DMS153 treated with DMSO at 0.1 percent for 48 hours (cell line): ENCODE results near the gene YTHDC2.

Experiments used
- DNase-seq: peaks from one replicate; lab custom pipeline; 2025; ENCODE audit not compliant: unreplicated experiment; lab: John Stamatoyannopoulos, UW

The YTHDC2 gene

GRCh38 chr5:113519412-113519811 lies 5.9 kb downstream of the YTHDC2 start:
- no peak for DNase-seq

GRCh38 chr5:113520429-113520828 lies 6.9 kb downstream of the YTHDC2 start:
- DNase-seq: no peak

- DNase-seq: no peak
Measured at GRCh38 chr5:113520899-113521298, 7.4 kb downstream of the YTHDC2 start.

DNA sequence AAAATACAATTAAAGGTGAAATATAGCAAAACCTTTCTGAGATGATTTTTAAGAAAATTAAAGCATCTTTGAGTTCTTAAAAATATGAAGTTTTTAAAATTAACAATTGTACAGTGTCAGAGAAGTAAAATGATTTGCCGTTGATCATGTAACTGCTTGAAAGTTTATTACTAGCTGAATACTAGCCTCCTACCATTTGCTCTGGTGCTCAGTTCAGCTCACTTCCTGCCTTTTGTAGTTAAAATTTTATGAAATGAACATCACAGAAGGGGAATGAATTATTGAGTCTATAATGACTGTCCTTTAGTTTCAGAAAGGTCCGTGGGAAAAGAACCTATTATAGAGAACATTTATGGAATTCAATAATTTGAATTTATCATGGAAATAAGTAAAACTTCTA lies 9.7 kb downstream of the YTHDC2 start:
- no peak for DNase-seq

GRCh38 chr5:113524927-113525326 lies 11.4 kb downstream of the YTHDC2 start:
- DNase-seq: no peak

GRCh38 chr5:113526421-113526820 lies 12.9 kb downstream of the YTHDC2 start:
- no peak for DNase-seq

DNA sequence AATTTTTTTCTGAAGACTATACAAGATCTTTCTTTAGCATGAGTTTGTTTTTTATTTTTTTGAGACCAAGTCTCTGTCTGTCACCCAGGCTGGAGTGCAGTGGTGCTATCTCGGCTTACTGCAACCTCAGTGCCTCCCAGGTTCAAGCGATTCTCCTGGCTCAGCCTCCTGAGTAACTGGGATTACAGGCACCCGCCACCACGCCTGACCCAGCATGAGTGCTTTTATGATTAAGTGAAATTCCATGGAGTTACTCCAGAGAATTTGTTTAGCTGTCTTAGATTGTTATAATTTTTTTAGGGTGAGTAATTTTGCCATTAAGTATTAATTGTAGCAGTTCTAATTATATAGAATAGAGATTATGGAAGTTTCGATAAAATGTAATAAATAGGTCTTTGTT lies 14.3 kb downstream of the YTHDC2 start:
- no peak for DNase-seq

DNA sequence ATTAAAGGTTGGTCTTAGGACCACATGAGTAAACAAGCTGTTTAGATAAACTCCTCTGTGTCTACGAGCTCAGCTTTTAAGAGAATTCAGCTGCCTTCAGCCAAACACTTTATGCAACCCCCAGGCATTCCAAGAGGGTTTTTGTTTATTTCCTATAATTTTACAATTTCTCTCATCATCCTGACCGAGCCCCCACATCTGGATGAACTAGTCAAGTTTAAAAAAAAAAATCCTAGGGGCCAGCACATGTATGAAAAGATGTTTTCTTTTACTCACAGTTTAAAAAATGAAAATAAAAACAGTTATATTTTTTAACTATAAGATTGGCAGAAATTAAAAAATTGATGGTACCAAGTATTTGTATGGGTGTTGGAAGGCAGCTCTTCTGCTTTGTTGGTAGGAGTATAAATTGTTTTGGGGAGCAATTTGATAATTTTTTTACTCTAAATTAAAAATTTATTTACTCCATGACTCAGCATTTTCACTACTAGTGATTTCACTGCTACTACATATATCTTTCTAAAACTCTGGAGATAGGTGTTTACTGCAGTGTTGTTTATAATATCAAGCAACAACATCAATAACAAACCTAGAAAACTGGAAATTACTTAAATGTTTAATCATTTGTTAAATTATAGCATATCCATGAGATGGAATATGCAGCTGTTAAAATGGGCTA lies 18.1 kb downstream of the YTHDC2 start:
- DNase-seq: no peak

DNA sequence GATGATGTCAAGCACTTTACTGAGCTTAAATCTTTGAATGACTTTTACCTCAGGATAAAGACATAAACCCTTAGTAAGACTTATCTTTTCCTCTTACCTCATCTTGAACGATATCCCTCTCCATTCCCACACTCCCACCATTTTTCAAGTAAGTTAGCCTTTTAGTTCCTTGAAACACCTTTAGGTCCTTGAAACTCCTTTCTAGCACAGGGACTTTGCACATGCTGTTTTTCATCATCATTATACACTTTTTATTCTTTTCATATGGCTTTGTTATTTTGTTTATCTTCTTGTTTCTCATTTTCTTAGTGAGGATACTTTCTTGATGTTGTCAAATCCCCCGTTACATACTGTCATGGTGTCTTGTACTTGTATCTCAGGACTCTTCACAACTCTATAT lies 24.8 kb downstream of the YTHDC2 start:
- no peak for DNase-seq

- no peak for DNase-seq
Measured at GRCh38 chr5:113546703-113547183, 33.2 kb downstream of the YTHDC2 start.

DNA sequence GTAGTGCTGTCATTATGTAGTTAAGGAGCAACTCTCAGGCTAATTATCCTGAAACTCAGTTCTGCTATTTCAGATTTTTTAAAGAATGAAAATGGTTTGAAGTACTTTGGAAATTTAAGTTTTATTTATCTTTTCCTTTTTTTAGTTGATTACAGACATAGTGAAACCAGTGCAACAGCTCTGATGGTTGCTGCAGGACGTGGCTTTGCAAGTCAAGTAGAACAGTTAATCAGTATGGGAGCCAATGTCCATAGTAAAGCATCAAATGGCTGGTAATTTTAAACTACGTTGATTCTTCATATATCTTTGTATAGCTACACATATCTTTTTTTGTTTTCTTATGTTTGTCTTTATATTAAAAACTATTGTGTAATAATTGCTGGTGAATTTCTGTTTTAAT lies 34.9 kb downstream of the YTHDC2 start:
- DNase-seq: no peak

GRCh38 chr5:113552137-113552536 lies 38.6 kb downstream of the YTHDC2 start:
- no peak for DNase-seq

- DNase-seq: no peak
Measured at GRCh38 chr5:113552620-113553019, 39.1 kb downstream of the YTHDC2 start.

DNA sequence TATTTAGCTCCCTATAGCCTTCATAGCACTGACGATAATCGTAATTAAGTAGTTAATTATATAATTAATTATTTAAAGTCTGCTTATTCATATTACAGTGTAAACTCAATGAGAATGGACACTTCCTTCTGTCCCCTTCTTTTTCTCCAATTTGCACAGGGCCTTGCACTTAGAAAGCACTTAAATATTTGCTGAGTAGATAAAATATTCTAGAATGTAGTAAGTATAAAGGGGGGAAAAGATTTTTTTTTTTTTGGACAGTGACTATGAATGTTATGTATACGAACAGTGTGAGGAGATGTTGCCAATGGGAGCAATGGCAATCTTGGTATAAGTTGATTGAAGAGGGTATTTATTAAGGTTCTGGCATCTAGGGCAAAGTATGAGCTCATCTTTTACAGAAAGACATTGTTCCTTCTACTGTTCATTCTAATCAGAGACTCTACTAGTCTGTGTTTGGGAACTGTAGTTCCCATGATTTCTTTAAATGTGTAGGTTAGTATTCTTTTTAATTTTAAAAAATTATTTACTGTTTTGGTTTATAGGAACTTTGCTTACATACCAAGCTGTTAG lies 49.4 kb downstream of the YTHDC2 start:
- no peak for DNase-seq

GRCh38 chr5:113569396-113569795 lies 55.9 kb downstream of the YTHDC2 start:
- DNase-seq: no peak

- no peak for DNase-seq
Measured at GRCh38 chr5:113572716-113573115, 59.2 kb downstream of the YTHDC2 start.

- DNase-seq: no peak
Measured at GRCh38 chr5:113574417-113574816, 60.9 kb downstream of the YTHDC2 start.

DNA sequence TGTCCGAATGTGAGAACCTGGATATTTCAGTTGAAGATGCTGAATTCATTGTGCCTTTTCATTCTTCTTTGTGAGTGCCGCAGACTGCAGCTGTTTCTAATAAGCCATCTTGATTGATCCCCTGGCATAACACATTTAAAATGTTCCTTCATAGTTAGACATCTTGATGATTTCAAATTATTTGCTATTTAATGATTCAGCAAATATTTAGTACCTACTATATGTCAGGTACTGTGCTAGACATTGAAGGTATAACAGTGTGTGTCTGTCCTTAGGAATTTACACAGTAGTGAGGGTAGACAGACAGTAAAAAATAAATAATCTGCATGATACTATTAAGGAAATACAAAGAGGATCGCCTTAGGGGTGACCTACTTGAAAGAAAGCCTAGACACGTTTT lies 61.6 kb downstream of the YTHDC2 start:
- no peak for DNase-seq

- no peak for DNase-seq
Measured at GRCh38 chr5:113578091-113578490, 64.6 kb downstream of the YTHDC2 start.

DNA sequence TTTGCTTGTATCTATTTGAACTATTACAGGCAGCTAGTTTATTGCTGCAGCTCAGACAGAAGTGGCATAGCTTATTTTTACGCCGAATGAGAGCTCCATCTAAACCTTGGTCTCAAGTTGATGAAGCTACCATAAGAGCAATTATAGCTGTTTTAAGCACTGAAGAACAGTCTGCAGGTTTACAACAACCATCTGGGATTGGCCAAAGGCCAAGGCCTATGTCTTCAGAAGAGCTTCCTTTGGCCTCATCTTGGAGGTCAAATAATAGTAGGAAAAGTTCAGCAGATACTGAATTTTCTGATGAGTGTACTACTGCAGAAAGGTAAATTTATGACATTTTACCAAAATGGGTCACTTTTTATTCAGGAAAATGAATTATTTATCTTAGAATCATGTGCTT lies 67.9 kb downstream of the YTHDC2 start:
- DNase-seq: no peak

DNA sequence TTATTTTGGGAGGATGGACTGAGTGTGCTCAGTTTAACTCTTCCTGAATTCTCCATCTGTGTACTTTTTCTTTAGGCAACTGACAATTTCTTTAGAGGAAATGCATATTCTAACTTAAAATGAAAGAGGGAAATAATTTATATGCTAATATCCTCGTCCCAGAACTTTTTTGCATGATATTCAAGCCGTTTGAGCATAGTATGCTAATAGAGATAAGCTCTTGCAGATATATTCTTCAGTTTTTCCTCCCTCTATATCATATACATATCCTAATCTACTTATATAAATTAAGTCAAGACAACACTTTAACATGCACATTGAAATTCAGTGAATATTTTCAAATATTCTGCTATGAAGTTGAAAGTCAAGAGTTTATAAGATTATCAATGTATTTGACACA lies 84.7 kb downstream of the YTHDC2 start:
- DNase-seq: no peak

- no peak for DNase-seq
Measured at GRCh38 chr5:113598926-113599325, 85.4 kb downstream of the YTHDC2 start.
